ENCODE data around the gene FAM229A.

The FAM229A gene

DNA sequence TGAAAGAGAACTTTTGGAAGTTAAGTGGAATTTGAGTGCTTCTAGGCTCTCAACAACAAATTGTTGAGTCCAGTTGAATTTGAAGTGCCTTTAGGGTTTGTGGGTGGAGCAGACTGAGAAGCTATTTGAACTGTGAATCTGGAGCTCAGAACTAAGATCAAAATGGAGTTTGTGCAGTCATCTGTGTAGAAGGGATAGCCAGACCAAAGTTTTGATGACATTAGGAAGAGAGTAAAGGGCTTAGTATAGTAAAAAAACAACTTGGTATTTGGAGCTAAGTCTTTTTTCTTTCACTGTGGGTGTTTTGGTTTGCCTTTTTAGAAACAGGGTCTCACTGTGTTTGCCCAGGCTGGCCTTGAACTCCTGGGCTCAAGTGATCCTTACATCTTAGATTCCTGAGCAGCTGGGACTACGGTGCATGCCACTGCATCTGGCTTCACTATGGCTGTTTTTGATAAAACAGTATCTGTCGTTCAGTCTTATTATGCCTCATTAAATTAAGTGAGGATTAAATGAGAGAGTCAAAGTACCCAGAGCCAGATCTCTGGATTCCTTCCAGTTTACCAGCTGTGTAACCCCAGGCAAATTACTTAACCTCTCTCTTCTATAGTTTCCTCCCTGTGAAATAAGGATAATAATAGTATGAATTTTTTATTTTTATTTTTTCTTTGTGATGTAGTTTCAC, 50.4 kb downstream of the FAM229A start:
- Histone ChIP-seq H3K36me3 (ENCODE audit: control insufficient read depth in 5 of 5, insufficient read depth in 5 of 5, low read length in 5 of 5) (peaks cover under 1 to 4% (median 3%) of the 10 kb centered on the region in 5 donors), H3K4me1 (ENCODE audit: control insufficient read depth in 5 of 5, insufficient read depth in 5 of 5, low read length in 5 of 5) (peaks cover 0 to 4% (median 0%) of the 10 kb centered on the region in 5 donors), H3K9me3 (ENCODE audit: control insufficient read depth in 5 of 5, low read length in 5 of 5) (no peaks in the 10 kb centered on the region), H3K4me3 (ENCODE audit: low read depth in 1 of 5, low read length in 5 of 5) (no peak overlapping the region), H3K9ac (ENCODE audit: low read length in 5 of 5) (no peak overlapping the region), H3K27me3 (ENCODE audit: control insufficient read depth in 5 of 5, insufficient read depth in 4 of 5, low read length in 5 of 5) (no peaks in the 10 kb centered on the region), H3K27ac (ENCODE audit: low read depth, low read length) (no peak overlapping the region)

All from subcutaneous abdominal adipose tissue (tissue), 5 donors.